HFF-Myc (cell line): ENCODE results near the gene BACH2.

Experiments used
- DNase-seq: peaks from one replicate; pipeline ENCODE4 v3.0.0-alpha.2; 2011; ENCODE audit warnings: low read depth; ENCODE audit errors: extremely low read depth
- H3K4me3 ChIP-seq: replicated peaks from 2 replicates; pipeline ENCODE4 v1.5.1; 2011; ENCODE audit warnings: low read depth, mild to moderate bottlenecking, control low read depth, low read length
- CTCF ChIP-seq: IDR thresholded peaks from 2 replicates; pipeline ENCODE4 v1.5.1; 2012; ENCODE audit warnings: mild to moderate bottlenecking, low read depth, low read length, control low read depth; ENCODE audit errors: missing control alignments

Gene BACH2

GRCh38 chr6:90078513-90079289 lies 217.9 kb downstream of the BACH2 start:
- H3K4me3 ChIP-seq, result no peak overlapping the region
- DNase-seq, result no peak
- no peak for TF ChIP-seq CTCF

- no peak for DNase-seq
- no peak overlapping the region for H3K4me3 ChIP-seq
- no peak for TF ChIP-seq CTCF
These were observed 219.9 kb downstream of the BACH2 start for GRCh38 chr6:90076511-90077415.

DNA sequence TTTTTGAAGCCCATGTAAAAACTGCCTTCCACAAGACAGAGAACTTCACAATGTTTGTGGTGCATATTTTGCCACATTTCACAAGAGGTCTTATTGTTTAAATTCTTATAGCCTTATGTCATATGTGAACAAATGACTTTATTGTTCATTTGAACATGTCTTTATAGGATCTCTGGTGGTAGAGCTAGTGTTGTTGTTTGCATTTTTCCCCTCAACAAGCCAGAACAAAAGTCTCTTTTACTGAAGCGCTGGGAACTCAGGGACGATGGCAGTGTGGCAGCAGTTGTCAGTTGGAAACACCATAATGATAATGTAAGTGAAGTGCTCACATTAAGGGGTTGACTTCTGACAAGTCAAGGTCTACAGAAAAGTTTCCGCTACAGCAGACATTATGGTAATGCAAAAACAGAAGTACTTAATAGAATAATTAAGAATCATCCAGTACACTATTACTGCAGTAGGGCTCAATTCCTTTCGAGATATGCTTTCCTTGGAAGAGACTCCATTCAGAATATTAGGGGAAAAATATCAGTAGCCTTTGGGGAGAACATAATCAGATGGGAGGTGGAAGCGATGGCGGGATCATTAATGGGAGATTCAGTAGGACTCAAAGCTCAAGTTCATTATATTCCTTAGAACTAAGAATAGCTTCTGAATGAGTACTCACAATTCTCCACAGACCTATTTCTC lies 222.3 kb downstream of the BACH2 start:
- no peak for TF ChIP-seq CTCF
- no peak for DNase-seq
- no peak overlapping the region for H3K4me3 ChIP-seq

GRCh38 chr6:90072935-90073464 lies 223.6 kb downstream of the BACH2 start:
- H3K4me3 ChIP-seq, result no peak overlapping the region
- DNase-seq, result no peak
- TF ChIP-seq CTCF, result no peak

GRCh38 chr6:90072501-90072900 lies 224.1 kb downstream of the BACH2 start:
- H3K4me3 ChIP-seq, result no peak overlapping the region
- no peak for DNase-seq
- no peak for TF ChIP-seq CTCF

GRCh38 chr6:90068703-90069523 lies 227.7 kb downstream of the BACH2 start:
- TF ChIP-seq CTCF, result no peak
- DNase-seq, result peak; percentile 27

More at GRCh38 chr6:90068703-90069523, 227.7 kb downstream of the BACH2 start:
- H3K4me3 ChIP-seq, result no peak overlapping the region
